K562 (cell line): ENCODE data around the gene RABIF. TPM values are rescaled to one million over a fixed set of nuclear protein-coding genes. Genes with fewer than 3 reads are reported as not detected.

Experiments used
- ESRRB ChIP-seq: fragments of 250-450 bp; sonication (Bioruptor Pico); IDR thresholded peaks from 2 replicates; pipeline ENCODE4 v1.5.0; 2020; ENCODE audit warnings: mild to moderate bottlenecking, moderate library complexity, borderline replicate concordance
- GATAD2B ChIP-seq: fragments of 450-650 bp; IDR thresholded peaks from 2 replicates; pipeline ENCODE4 v1.6.1; 2017; ENCODE audit warnings: mild to moderate bottlenecking, borderline replicate concordance
- IFI16 ChIP-seq: fragments of 250-450 bp; sonication (Bioruptor Pico); IDR thresholded peaks from 2 replicates; pipeline ENCODE4 v2.1.2; 2022; ENCODE audit warnings: mild to moderate bottlenecking, inconsistent platforms
- L3MBTL2 ChIP-seq: fragments of 450-650 bp; IDR thresholded peaks from 2 replicates; pipeline ENCODE4 v1.6.1; 2016; ENCODE audit warnings: mild to moderate bottlenecking, moderate library complexity
- NFIC ChIP-seq: fragments of 450-650 bp; IDR thresholded peaks from 2 replicates; pipeline ENCODE4 v1.6.1; 2017; ENCODE audit warnings: mild to moderate bottlenecking, inconsistent platforms
- ZBTB8A ChIP-seq: fragments of 450-650 bp; IDR thresholded peaks from 2 replicates; pipeline ENCODE4 v1.6.1; 2018; ENCODE audit warnings: mild to moderate bottlenecking, moderate library complexity; ENCODE audit not compliant: partially characterized antibody
- ZNF232 ChIP-seq: sonication (generic); formaldehyde crosslinking; IDR thresholded peaks from 2 replicates; pipeline ENCODE4 v1.8.0; 2022; ENCODE audit warnings: mild to moderate bottlenecking, missing genetic modification reagents
- polyA plus RNA-seq, 8 experiments: library from polyadenylated mRNA; depleted of rRNA in 4 of 8; stranded (reverse) in 5 of 8; unstranded in 3 of 8; fragments of >200 nt; fragmentation: Nextera tagmentation in 2 of 8; fragmentation: Illumina TruSeq in 1 of 8; extraction: Ambion mirVana in 2 of 8; extraction: Trizol in 1 of 8; gene quantifications; 2 replicates each; pipeline versions ENCODE4 v1.2.1 to v1.2.3, GENCODE V29; 2011 to 2014; ENCODE audit warnings: inconsistent platforms in 1 of 8, missing spikeins in 1 of 8
- total RNA-seq, 7 experiments: library from RNA; depleted of rRNA in 6 of 7; stranded (reverse); fragments of >200 nt in 6 of 7; fragmentation: Illumina TruSeq in 2 of 7; extraction: Trizol in 2 of 7; gene quantifications; 2 replicates each; pipeline versions ENCODE4 v1.2.1 to v1.2.3, GENCODE V29; 2011 to 2021; ENCODE audit warnings: low replicate concordance in 1 of 7
- TF ChIP-seq, protein P1 (sequence below): fragments of 200-800 bp; sonication (Bioruptor generic); IDR thresholded peaks from 2 replicates; pipeline ENCODE4 v1.6.1; 2017; ENCODE audit warnings: missing genetic modification characterization, missing compliant biosample characterization
- TF ChIP-seq, protein P2 (sequence below): fragments of 200-800 bp; sonication (Bioruptor generic); IDR thresholded peaks from 2 replicates; pipeline ENCODE4 v1.6.1; 2016; ENCODE audit warnings: missing genetic modification characterization, missing compliant biosample characterization
- TF ChIP-seq, protein P3 (sequence below): sonication (generic); formaldehyde crosslinking; IDR thresholded peaks from 2 replicates; pipeline ENCODE4 v1.5.0; 2020; ENCODE audit warnings: missing genetic modification reagents

Gene RABIF
- total and polyA plus RNA-seq, 9 of the 15 experiments (the other 6 are each of a cell fraction or from before 2014, with no cell fraction given): 7.4 to 20.1 (median 11.0) TPM

DNA sequence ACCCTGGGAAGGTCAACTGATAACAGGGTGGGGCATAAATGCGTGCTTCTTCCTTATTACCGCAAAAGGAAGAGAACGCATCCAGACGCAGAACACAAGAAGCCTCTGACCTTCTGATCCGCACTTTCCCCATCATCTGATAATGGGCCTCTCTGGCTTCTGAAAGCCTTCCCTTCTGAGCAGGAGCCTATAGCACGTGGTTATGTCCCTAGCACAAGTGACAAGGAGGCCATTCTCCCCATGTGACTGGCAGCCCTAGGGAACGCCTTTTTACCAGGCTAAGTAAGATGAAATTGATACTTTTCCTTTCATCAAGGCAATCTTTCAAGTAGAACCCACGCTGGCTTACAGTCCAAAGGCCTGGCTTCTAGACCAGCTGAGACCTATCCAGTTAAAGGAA lies 34.2 kb downstream of the RABIF start (continued):
- TF ChIP-seq NFIC (no peak), L3MBTL2 (peak; percentile 68), IFI16 (CRISPR knock-in tag) (no peak), ZBTB8A (no peak), ZNF232 (CRISPR knock-in tag) (no peak), GATAD2B (no peak), ESRRB (CRISPR knock-in tag) (no peak)
- TF ChIP-seq, protein P1, sequence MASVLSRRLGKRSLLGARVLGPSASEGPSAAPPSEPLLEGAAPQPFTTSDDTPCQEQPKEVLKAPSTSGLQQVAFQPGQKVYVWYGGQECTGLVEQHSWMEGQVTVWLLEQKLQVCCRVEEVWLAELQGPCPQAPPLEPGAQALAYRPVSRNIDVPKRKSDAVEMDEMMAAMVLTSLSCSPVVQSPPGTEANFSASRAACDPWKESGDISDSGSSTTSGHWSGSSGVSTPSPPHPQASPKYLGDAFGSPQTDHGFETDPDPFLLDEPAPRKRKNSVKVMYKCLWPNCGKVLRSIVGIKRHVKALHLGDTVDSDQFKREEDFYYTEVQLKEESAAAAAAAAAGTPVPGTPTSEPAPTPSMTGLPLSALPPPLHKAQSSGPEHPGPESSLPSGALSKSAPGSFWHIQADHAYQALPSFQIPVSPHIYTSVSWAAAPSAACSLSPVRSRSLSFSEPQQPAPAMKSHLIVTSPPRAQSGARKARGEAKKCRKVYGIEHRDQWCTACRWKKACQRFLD: no peak
- TF ChIP-seq, protein P2, sequence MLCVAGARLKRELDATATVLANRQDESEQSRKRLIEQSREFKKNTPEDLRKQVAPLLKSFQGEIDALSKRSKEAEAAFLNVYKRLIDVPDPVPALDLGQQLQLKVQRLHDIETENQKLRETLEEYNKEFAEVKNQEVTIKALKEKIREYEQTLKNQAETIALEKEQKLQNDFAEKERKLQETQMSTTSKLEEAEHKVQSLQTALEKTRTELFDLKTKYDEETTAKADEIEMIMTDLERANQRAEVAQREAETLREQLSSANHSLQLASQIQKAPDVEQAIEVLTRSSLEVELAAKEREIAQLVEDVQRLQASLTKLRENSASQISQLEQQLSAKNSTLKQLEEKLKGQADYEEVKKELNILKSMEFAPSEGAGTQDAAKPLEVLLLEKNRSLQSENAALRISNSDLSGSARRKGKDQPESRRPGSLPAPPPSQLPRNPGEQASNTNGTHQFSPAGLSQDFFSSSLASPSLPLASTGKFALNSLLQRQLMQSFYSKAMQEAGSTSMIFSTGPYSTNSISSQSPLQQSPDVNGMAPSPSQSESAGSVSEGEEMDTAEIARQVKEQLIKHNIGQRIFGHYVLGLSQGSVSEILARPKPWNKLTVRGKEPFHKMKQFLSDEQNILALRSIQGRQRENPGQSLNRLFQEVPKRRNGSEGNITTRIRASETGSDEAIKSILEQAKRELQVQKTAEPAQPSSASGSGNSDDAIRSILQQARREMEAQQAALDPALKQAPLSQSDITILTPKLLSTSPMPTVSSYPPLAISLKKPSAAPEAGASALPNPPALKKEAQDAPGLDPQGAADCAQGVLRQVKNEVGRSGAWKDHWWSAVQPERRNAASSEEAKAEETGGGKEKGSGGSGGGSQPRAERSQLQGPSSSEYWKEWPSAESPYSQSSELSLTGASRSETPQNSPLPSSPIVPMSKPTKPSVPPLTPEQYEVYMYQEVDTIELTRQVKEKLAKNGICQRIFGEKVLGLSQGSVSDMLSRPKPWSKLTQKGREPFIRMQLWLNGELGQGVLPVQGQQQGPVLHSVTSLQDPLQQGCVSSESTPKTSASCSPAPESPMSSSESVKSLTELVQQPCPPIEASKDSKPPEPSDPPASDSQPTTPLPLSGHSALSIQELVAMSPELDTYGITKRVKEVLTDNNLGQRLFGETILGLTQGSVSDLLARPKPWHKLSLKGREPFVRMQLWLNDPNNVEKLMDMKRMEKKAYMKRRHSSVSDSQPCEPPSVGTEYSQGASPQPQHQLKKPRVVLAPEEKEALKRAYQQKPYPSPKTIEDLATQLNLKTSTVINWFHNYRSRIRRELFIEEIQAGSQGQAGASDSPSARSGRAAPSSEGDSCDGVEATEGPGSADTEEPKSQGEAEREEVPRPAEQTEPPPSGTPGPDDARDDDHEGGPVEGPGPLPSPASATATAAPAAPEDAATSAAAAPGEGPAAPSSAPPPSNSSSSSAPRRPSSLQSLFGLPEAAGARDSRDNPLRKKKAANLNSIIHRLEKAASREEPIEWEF: 0 out of 2 replicates have a peak, but pooled peaks have one; percentile 33
- TF ChIP-seq, protein P3, sequence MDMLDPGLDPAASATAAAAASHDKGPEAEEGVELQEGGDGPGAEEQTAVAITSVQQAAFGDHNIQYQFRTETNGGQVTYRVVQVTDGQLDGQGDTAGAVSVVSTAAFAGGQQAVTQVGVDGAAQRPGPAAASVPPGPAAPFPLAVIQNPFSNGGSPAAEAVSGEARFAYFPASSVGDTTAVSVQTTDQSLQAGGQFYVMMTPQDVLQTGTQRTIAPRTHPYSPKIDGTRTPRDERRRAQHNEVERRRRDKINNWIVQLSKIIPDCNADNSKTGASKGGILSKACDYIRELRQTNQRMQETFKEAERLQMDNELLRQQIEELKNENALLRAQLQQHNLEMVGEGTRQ (CRISPR knock-in tag): peak; percentile 20; the same call in 1 of the 2 replicates
